Measurements from ENCODE around the gene CYTH3. TPM values are rescaled to one million over a fixed set of nuclear protein-coding genes. Genes with fewer than 3 reads are reported as not detected.

Gene CYTH3
- total RNA-seq, 1 donor from 2014 or later = 24.1 TPM

DNA sequence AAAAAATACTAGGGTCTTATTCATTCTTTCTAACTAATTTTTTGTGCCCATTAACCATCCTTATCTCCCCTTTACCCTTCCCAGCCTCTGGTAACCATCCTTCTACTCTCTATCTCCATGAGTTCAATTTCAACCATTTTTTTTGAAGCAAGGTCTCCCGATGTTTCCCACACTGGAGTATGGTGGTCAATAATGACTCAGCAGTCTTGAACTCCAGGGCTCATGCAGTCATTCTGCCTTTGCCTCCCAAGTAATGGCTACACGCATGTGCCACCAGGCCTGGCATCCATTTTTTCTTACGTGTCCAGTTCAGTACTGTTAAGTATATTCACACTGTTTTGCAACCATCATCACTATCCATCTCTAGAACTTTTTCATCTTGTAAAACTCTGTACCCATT is 60.4 kb downstream of the CYTH3 start:
- DNase-seq (ENCODE audit: low read depth, low spot score) = no peak
- peak overlapping the region; percentile 73 for H3K27ac Mint-ChIP-seq (ENCODE audit: unreplicated experiment)
- H3K27me3 Mint-ChIP-seq (ENCODE audit: low read depth) = no peaks in the 10 kb centered on the region
- no peak overlapping the region for H3K4me3 Mint-ChIP-seq
- H3K36me3 Mint-ChIP-seq (ENCODE audit: low read depth) = no peaks in the 10 kb centered on the region
- TF ChIP-seq, protein P1, sequence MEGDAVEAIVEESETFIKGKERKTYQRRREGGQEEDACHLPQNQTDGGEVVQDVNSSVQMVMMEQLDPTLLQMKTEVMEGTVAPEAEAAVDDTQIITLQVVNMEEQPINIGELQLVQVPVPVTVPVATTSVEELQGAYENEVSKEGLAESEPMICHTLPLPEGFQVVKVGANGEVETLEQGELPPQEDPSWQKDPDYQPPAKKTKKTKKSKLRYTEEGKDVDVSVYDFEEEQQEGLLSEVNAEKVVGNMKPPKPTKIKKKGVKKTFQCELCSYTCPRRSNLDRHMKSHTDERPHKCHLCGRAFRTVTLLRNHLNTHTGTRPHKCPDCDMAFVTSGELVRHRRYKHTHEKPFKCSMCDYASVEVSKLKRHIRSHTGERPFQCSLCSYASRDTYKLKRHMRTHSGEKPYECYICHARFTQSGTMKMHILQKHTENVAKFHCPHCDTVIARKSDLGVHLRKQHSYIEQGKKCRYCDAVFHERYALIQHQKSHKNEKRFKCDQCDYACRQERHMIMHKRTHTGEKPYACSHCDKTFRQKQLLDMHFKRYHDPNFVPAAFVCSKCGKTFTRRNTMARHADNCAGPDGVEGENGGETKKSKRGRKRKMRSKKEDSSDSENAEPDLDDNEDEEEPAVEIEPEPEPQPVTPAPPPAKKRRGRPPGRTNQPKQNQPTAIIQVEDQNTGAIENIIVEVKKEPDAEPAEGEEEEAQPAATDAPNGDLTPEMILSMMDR (conservative IDR thresholded peaks at IDR 0.05) = no peak
- peaks cover 7% of the 10 kb centered on the region for H3K4me1 Mint-ChIP-seq
- H3K9me3 Mint-ChIP-seq = no peaks in the 10 kb centered on the region

DNA sequence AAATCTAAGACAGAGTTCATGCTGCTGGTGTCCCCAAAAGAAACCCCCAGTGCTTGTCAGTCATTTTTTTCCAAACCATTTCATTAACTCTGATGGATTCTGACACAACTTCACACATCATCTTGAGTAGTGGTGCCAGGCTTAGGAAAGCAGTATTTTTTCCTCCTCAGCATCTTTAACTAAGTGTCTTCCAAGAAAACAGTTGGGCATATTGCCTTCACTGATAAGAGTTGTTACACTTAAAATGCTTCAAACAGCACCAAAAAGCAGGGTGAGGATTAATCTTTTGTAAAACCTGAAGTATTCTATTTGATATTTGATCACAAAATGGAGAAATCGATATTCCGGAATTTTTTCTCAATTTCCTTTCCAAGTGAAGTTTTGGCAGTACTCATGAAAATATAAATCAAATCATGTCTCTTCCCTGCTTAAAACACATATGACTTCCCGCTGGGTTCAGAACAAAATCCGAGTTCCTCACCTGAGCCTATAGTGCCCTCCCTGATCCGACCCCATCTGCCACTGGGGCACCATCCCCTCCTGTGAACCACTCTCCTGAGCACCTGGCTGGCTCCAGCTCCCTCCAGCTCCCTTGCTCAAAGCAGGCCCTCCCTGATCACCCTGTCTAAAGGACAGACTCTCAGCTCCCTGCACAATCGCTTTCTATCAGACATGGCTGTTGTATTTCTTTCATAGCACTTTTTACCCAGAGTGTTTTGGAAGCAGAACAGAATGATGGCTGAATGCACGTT is 61.6 kb downstream of the CYTH3 start:
- no peak overlapping the region for H3K27ac Mint-ChIP-seq (ENCODE audit: unreplicated experiment)
- no peaks in the 10 kb centered on the region for H3K36me3 Mint-ChIP-seq (ENCODE audit: low read depth)
- H3K4me1 Mint-ChIP-seq = peaks cover 7% of the 10 kb centered on the region
- H3K4me3 Mint-ChIP-seq = no peak overlapping the region
- H3K9me3 Mint-ChIP-seq = no peaks in the 10 kb centered on the region
- no peaks in the 10 kb centered on the region for H3K27me3 Mint-ChIP-seq (ENCODE audit: low read depth)
- DNase-seq (ENCODE audit: low read depth, low spot score) = no peak
- TF ChIP-seq, protein P1 (conservative IDR thresholded peaks at IDR 0.05) = no peak

DNA sequence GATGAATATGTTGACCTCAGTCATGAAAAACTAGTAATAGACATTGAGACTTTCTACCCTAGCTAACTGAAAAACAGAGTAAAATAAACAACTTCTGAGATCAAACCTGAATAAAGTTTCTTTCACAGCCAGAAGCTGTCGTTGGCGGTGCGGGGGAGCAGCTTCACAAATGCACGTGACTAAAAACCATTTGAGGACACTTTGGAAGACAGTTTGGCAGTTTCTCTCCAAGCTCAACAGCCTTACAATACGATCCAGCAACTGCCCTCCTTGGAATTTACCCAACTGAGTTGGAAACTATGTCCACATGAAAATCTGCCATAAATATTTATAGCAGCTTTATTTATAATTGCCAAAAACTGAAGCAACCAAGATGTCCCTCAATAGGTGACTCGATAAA is 63.1 kb downstream of the CYTH3 start:
- H3K36me3 Mint-ChIP-seq (ENCODE audit: low read depth) = no peaks in the 10 kb centered on the region
- H3K9me3 Mint-ChIP-seq = no peaks in the 10 kb centered on the region
- no peak overlapping the region for H3K4me3 Mint-ChIP-seq
- DNase-seq (ENCODE audit: low read depth, low spot score) = no peak
- peaks cover 7% of the 10 kb centered on the region for H3K4me1 Mint-ChIP-seq
- no peak overlapping the region for H3K27ac Mint-ChIP-seq (ENCODE audit: unreplicated experiment)
- TF ChIP-seq, protein P1 (conservative IDR thresholded peaks at IDR 0.05) = no peak
- H3K27me3 Mint-ChIP-seq (ENCODE audit: low read depth) = no peaks in the 10 kb centered on the region

DNA sequence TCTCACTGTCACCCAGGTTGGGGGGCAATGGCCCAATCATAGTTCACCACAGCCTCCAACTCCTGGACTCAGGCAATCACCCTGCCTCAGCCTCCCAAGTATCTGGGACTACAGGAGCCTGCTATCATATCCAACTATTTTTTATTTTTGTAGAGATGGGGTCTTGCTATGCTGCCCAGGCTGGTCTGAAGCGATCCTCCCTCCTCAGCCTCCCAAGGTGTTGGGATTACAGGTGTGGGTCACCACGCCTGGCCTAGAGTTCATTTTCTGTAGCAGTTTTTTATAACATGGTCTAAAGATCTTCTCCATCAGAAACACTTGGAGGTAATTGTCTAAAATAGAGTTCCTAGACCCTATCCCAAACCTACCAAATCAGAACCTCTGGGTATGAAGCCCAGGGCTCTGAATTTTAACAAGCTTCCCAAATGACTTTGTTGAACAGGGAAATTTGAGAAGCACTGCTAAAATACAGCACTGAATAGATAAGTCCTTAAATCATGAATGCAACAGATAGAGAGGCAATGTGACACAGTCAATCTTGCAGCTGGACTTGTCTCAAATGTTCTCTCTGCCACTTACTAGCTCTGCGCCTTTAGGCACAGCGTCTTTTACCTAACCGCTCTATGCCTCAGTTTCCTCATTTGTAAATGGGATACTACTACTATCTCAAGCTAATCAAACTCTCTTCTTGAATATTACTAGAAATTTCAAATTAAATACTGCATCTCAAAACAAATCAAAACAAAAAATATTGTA is 63.7 kb downstream of the CYTH3 start:
- no peaks in the 10 kb centered on the region for H3K36me3 Mint-ChIP-seq (ENCODE audit: low read depth)
- TF ChIP-seq, protein P1 (conservative IDR thresholded peaks at IDR 0.05) = no peak

DNA sequence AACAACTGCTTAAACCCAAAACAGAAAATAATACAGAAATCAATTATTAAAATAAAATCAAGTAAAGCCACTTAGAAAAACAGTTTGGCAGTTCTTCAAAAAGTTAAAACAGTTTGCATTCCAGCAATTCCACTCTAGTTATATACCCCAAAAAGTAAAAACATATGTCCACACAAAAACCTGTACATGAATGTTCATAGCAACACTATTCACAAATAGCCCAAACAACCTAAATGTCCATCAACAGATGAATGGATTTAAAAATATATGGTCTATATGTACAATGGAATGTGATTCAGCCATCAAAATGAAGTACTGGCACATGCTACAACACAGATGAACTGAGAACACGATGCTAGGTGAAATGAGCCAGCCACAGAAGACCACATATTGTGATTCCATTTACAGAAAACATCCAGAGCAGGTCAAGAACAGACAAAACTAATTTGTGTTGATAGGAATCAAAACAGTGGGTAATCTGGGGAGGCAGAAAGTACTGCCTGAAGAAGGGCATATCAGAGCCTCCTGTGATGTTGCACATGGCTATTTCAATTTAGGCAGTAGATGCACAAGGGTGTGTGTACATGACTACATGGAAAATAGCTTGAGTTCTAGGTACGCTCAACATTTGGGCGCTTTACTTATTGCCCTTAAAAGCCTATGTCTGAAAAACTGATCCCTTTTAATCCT is 66.3 kb downstream of the CYTH3 start:
- Mint-ChIP-seq H3K36me3 (ENCODE audit: low read depth) (no peaks in the 10 kb centered on the region), H3K4me3 (no peak overlapping the region), H3K27me3 (ENCODE audit: low read depth) (no peaks in the 10 kb centered on the region), H3K9me3 (no peaks in the 10 kb centered on the region), H3K27ac (ENCODE audit: unreplicated experiment) (no peak overlapping the region), H3K4me1 (peaks cover 7% of the 10 kb centered on the region)
- TF ChIP-seq, protein P1 (conservative IDR thresholded peaks at IDR 0.05) = no peak
- DNase-seq (ENCODE audit: low read depth, low spot score) = no peak

More for the DNA sequence above, 63.7 kb downstream of the CYTH3 start:
- no peaks in the 10 kb centered on the region for H3K27me3 Mint-ChIP-seq (ENCODE audit: low read depth)
- DNase-seq (ENCODE audit: low read depth, low spot score) = no peak
- H3K4me3 Mint-ChIP-seq = no peak overlapping the region
- no peak overlapping the region for H3K27ac Mint-ChIP-seq (ENCODE audit: unreplicated experiment)
- no peaks in the 10 kb centered on the region for H3K9me3 Mint-ChIP-seq
- H3K4me1 Mint-ChIP-seq = peaks cover 7% of the 10 kb centered on the region
